HEK293 (cell line): ENCODE results near the gene KICS2.

Experiments used
- CTCF ChIP-seq: fragments of 450-650 bp; formaldehyde crosslinking; IDR thresholded peaks from 2 replicates; pipeline ENCODE4 v1.5.1; 2016; ENCODE audit warnings: missing biosample characterization, missing genetic modification characterization
- PATZ1 ChIP-seq: fragments of 450-650 bp; formaldehyde crosslinking; IDR thresholded peaks from 2 replicates; pipeline ENCODE4 v1.5.1; 2016; ENCODE audit warnings: missing biosample characterization, missing genetic modification characterization
- YY1 ChIP-seq: fragments of 450-650 bp; formaldehyde crosslinking; IDR thresholded peaks from 2 replicates; pipeline ENCODE4 v1.5.1; 2018; ENCODE audit warnings: missing biosample characterization, missing genetic modification characterization
- ZBTB7A ChIP-seq: fragments of 450-650 bp; formaldehyde crosslinking; IDR thresholded peaks from 2 replicates; pipeline ENCODE4 v1.5.1; 2016; ENCODE audit warnings: low read depth, missing biosample characterization, missing genetic modification characterization
- ZNF18 ChIP-seq: fragments of 450-650 bp; formaldehyde crosslinking; IDR thresholded peaks from 2 replicates; pipeline ENCODE4 v1.5.1; 2016; ENCODE audit warnings: missing biosample characterization, missing genetic modification characterization
- ZNF211 ChIP-seq: fragments of 450-650 bp; formaldehyde crosslinking; IDR thresholded peaks from 2 replicates; pipeline ENCODE4 v1.5.1; 2016; ENCODE audit warnings: low read depth, missing biosample characterization, missing genetic modification characterization
- ZNF677 ChIP-seq: fragments of 450-650 bp; IDR thresholded peaks from 2 replicates; pipeline ENCODE4 v1.5.0; 2018; ENCODE audit warnings: missing biosample characterization, mild to moderate bottlenecking, missing genetic modification characterization, moderate library complexity
- ZNF776 ChIP-seq: fragments of 450-650 bp; formaldehyde crosslinking; IDR thresholded peaks from 2 replicates; pipeline ENCODE4 v1.5.0; 2017; ENCODE audit warnings: missing biosample characterization, missing genetic modification characterization, borderline replicate concordance

- no peak for TF ChIP-seq CTCF (tag by site-specific recombination)
- no peak for TF ChIP-seq ZNF211
- TF ChIP-seq ZBTB7A (tag by site-specific recombination) = no peak
- TF ChIP-seq PATZ1 (tag by site-specific recombination) = no peak
- TF ChIP-seq ZNF776 = no peak
- TF ChIP-seq ZNF677 (tag by site-specific recombination) = no peak
- TF ChIP-seq YY1 (tag by site-specific recombination) = no peak
- TF ChIP-seq ZNF18 (tag by site-specific recombination) = no peak
These were observed 45.1 kb downstream of the KICS2 start for GRCh38 chr12:64177001-64177400.
